ENCODE measurements around the gene MRPL53. TPM values are rescaled to one million over a fixed set of nuclear protein-coding genes. Genes with fewer than 3 reads are reported as not detected.

The MRPL53 gene
- total and polyA plus RNA-seq, 2 of the 13 experiments (the other 11 are each of a cell fraction or from before 2014, with no cell fraction given) = 34.3 to 51.9 TPM

- no peak for TF ChIP-seq ZNF547 (CRISPR knock-in tag; IDR thresholded peaks at IDR 0.05)
Measured at GRCh38 chr2:74507926-74508520, 35.5 kb upstream of the MRPL53 start (continued).

GRCh38 chr2:74507145-74507925, 34.9 kb upstream of the MRPL53 start, which contains the start of gene PCGF1:
Gene PCGF1 (minus strand): TSS chr2:74507695. CDS start chr2:74507668, 27 bp downstream.
- Histone ChIP-seq H3K27me3 (ENCODE audit: control insufficient read depth in 1 of 2, insufficient read depth in 2 of 2, low read length in 2 of 2) (no peaks in the 10 kb centered on the region; a peak in 1 of 5 replicates), H3K79me2 (ENCODE audit: insufficient read depth, low read length) (peaks cover 41% of the 10 kb centered on the region), H3K4me3 (replicated peaks in 1 of 3; ENCODE audit: insufficient read depth in 1 of 3, low read depth in 2 of 3, low read length in 3 of 3) (peak within 1 kb of the TSS; percentile 79 to 97 (median 95)), H2AFZ (ENCODE audit: low read length) (peak within 1 kb of the TSS; percentile 34), H3K4me1 (ENCODE audit: insufficient read depth, low read length) (peaks cover 72% of the 10 kb centered on the region), H3K9me3 (ENCODE audit: low read length) (no peaks in the 10 kb centered on the region), H3K27ac (ENCODE audit: extremely low read length, insufficient read depth, low read length) (peak within 1 kb of the TSS; percentile 95), H3K4me2 (ENCODE audit: low read depth, low read length) (peak within 1 kb of the TSS; percentile 98), H4K20me1 (ENCODE audit: insufficient read depth, low read length) (no peaks in the 10 kb centered on the region), H3K36me3 (replicated peaks in 1 of 2; ENCODE audit: control insufficient read depth in 1 of 2, insufficient read depth in 2 of 2, low read length in 2 of 2) (no peaks in the 10 kb centered on the region; a peak in 3 of 5 replicates), H3K9ac (ENCODE audit: insufficient read depth, low read depth, low read length) (peak within 1 kb of the TSS; percentile 94)
- BruUV-seq (replicated peaks) = no TSS peak
- peak; percentile 98 for DNase-seq (ENCODE audit: low spot score)
- in situ Hi-C loops (cut with HindIII; ENCODE audit: extremely low pct_ligation_motif_present, low pct_unique_long_range_greater_than_20kb) (no loop called here), intact Hi-C loops (cut with micrococcal nuclease; ENCODE audit: unreplicated experiment) (loop anchor here (1.0 to 2.0 kb wide), 3 partner anchors 22 to 79 kb away; partner anchors contain the start of genes AUP1, HTRA2 and TTC31)
- ChIA-PET CTCF (ENCODE audit: low intra/inter-chr PET ratio, low total read pairs) (interaction anchor here (1.1 to 1.9 kb wide), 4 partner anchors 22 to 81 kb away, joined by 3 to 10 read pairs (median 7); partner anchors contain the start of genes AUP1, CCDC142, HTRA2 and TTC31), POLR2A (interaction anchor here (0.8 to 16.5 kb wide), 18 partner anchors 9 to 94 kb away, joined by 3 to 795 read pairs (median 6); partner anchors contain the start of genes AUP1, CCDC142, DQX1 and HTRA2)
- peak; percentile 86 for FAIRE-seq
- WGBS (ENCODE audit: low lambda C conversion rate) = 1% methylated on average over 34 of the region's 56 CpGs
- ATAC-seq = peak; percentile 78
- TF ChIP-seq BCLAF1 (IDR thresholded peaks at IDR 0.05) (no peak), DRAP1 (CRISPR knock-in tag; IDR thresholded peaks at IDR 0.05) (peak; percentile 80), POGZ (CRISPR knock-in tag; IDR thresholded peaks at IDR 0.05) (peak; percentile 42), MLLT10 (CRISPR knock-in tag; IDR thresholded peaks at IDR 0.05) (no peak), NR2F1 (CRISPR knock-in tag; IDR thresholded peaks at IDR 0.05) (0 out of 4 replicates have a peak, but pooled peaks of 1 of the 2 experiments have one; percentile 6), PHF20 (CRISPR knock-in tag; IDR thresholded peaks at IDR 0.05) (peak; percentile 87), ZSCAN20 (CRISPR knock-in tag; IDR thresholded peaks at IDR 0.05; ENCODE audit: borderline replicate concordance) (no peak), ZNF382 (CRISPR knock-in tag; IDR thresholded peaks at IDR 0.05; ENCODE audit: borderline replicate concordance) (no peak), ARID3A (IDR thresholded peaks at IDR 0.05; ENCODE audit: low read depth, low read length) (no peak), TFDP1 (CRISPR knock-in tag; IDR thresholded peaks at IDR 0.05; ENCODE audit: borderline replicate concordance) (peak; percentile 79), ZNF83 (CRISPR knock-in tag; IDR thresholded peaks at IDR 0.05; ENCODE audit: borderline replicate concordance) (no peak), KDM1A (CRISPR knock-in tag; IDR thresholded peaks at IDR 0.05) (no peak), KDM5B (CRISPR knock-in tag; IDR thresholded peaks at IDR 0.05; ENCODE audit: borderline replicate concordance) (peak; percentile 77; the same call in 1 of the 2 replicates)

Measured in HepG2 (cell line).